GM21423 (cell line): ENCODE measurements around the gene CKS2.
"Not testable (repeated sequence)": the region's sequence is repeated elsewhere in the genome, so short reads cannot be mapped to it uniquely, and the experiment has no call there.

Source experiments
- ATAC-seq: cut with Tn5 transposase; IDR thresholded peaks from one replicate; pipeline ENCODE4 v1.9.1; 2021; ENCODE audit warnings: mild to moderate bottlenecking, moderate library complexity; ENCODE audit not compliant: unreplicated experiment

The CKS2 gene

DNA sequence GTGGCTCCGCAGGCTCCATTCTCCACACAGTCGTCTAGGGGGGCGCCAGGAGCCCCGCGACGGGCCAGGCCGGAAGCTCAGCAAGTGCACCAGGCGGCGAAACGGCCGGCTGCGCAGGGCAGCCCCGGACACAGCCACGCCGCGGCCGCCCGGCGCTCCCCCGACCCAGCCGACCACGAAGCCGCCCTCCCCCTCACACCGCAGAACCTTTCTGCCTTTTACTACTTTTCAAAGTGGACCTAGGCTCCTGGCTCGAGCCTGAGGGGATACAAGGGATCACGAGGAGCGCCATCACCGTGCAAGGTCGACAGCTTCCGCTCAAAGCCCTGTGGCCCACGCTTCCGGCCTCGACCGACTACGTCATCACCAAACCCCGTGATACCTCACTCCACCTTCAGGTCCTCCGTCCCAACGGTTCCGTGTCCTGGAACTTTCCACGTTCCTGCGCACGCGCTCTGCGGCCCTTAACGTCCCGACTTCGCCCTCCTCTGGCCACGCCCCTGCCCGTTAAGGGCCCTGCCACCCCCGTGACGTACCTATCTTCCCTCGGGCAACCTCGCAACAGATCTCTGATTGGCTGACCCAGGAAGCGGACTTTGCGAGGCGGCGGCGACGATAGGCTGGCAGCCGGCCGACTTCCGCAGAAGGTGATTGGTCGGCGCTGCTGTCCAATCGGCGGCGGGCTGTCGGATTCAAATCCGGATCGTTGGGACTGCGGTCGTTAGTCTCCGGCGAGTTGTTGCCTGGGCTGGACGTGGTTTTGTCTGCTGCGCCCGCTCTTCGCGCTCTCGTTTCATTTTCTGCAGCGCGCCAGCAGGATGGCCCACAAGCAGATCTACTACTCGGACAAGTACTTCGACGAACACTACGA is at the start of gene CKS2:
Gene CKS2 (plus strand): TSS at position 721 of the 871 bp plus-strand sequence. CDS start 98 bp downstream, at position 819.
- ATAC-seq: peak; percentile 90

DNA sequence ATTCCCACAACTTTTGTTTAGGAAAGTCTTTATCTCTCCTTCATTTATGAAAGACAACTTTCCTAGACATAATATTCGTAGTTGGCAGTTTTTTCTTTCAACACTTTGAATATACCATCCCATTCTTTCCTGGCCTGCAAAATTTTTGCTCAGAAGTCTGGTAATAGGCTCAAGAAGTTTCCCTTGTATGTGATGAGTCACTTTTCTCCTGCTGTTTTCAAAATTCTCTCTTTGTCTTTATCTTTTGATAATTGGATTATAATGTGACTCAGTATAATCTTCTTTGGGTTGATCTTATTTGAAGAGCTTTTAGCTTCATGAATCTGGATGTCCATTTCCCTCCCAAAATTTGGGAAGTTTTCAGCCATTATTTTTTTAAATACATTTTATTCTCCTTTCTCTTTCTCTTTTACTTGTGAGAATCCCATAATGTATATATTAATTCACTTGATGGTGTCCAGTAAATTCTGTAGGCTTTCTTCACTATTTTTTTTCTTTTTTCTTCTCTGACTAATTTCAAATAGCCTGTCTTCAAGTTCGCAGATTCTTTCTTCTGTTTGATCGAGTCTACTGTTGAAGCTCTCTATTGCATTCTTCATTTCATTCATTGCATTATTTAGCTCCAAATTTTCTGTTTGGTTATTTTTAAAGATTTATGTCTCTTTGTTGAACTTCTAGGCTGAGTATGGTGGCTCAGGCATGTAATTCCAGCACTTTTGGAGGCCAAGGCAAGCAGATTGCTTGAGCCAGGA is 37.3 kb upstream of the CKS2 start:
- ATAC-seq: no peak

DNA sequence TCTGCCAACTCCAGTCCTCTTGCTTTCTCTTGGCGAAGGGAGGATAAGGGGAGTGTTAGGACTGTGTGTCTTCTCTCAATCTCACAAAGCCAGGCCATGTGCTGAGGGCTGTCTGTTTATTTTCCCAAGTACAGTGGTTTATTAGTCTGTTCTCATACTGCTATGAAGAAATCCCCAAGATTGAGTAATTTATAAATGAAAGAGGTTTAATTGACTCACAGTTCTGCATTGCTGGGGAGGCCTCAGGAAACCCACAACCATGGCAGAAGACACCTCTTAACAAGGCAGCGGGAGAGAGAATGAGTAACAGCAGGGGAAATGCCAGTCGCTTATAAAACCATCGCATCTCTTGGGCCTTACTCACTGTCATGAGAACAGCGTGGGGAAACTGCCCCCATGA is 36.2 kb upstream of the CKS2 start:
- no peak for ATAC-seq

- ATAC-seq: not testable (repeated sequence)
Measured at GRCh38 chr9:89276040-89276439, 35.0 kb upstream of the CKS2 start.

DNA sequence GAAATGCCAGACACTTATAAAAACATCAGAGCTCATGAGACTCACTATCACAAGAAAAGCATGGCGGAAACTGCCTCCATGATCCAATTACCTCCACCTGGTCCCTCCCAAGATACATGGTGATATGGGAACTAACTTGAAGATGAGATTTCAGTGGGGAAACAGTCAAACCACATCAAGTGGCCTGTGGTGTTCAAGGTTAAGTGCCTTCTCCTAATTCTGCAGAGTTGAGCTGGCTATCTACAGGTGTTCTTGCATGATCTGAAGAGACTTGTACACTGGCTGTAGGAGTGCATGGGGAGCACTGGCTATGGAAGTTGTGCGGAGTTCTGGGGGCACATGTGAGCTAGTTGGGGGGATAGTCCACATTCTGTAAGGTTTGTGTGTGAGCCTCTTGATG is 34.0 kb upstream of the CKS2 start:
- no peak for ATAC-seq

GRCh38 chr9:89277454-89277853 is 33.5 kb upstream of the CKS2 start:
- no peak for ATAC-seq

GRCh38 chr9:89278551-89278950 is 32.4 kb upstream of the CKS2 start:
- no peak for ATAC-seq

DNA sequence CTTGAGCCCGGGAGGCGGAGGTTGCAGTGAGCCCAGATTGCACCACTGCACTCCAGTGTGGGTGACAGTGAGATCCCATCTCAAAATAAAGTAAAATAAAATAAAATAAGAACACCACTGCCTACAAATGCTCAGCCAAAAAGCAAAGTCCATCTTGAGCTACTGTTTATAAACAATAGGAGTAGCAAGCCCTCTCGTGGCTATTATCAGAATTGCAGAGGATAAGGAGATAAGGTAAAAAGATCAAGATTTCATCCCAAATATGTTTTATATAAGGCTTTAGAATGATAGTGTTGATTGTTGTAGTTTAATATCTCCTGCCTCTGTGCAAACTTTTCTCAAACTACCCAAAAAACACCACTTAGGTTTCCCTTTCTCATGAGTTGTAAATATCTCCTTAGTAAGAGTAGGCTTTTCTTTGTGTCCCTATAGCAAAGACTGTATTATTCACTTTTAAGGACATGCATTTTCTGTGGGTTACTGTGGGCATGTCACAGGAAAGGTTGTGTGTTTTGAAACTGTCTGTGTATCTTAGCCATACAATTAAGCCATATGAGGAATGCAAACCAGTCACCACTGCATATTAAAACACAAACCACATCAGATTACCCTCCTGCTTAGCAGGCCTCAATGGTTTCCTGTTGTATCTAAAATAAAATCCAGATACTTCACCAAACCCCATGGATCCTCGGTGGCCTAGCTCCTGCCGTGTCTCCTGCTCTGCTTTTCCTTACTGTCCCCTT is 31.8 kb upstream of the CKS2 start:
- no peak for ATAC-seq

DNA sequence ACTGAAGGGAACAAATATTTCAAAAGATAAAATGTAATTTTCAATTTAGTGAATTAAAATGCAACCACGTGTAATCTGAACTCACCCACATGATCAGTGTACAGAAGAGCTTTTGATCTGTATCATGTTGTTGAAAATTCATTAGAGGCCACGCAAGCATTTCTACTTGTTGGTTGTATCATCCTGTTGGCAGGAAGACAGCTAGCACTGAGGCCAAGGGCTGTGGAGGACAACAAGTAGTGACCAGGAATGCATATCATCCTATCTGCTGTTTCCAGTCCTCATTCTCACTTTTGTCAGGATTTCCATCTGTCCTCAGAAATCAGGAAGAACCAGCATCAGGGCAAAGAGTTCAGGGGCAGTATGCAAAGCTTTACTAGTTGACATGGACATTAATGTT is 29.9 kb upstream of the CKS2 start:
- no peak for ATAC-seq

GRCh38 chr9:89282248-89282968 is 28.6 kb upstream of the CKS2 start:
- ATAC-seq: not testable (repeated sequence)

DNA sequence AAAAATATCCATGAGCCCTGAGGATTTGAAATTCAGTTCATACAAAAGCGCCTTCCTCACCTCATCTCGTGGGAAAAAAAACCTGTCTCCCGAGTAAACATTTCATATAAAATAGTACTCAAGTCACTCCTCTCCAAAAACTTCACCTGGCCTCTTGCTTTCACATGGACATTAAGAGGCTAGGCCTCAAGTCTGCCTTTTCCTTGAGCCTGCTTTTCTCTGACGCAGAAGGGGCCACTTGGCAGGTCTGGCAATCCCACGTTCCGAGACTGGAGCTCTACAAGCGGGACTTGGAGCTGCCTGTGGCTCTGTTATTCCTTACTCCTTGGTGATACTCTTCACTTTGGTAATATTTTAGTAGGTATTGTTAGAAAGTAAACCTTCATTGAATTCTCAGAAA is 26.9 kb upstream of the CKS2 start:
- ATAC-seq: no peak

DNA sequence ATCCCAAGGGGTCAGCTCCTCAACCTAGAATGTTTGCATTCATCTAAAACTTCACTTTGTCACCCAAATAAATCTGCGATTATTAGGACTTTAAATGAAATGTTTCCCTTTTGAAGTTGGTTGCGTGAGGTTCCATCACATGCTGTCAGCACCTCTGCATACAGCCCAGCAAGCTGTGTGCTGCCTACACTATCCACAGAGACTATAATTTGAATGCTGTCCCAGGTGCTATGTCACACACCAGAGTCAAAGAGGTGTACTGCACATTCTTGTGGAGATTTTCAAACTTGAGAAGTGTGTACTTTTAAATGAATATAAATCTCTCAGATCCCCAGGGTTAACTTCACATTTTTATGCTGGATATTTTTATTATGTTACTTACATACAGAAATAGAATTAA is 19.3 kb upstream of the CKS2 start:
- no peak for ATAC-seq

GRCh38 chr9:89293014-89293413 is 18.0 kb upstream of the CKS2 start:
- no peak for ATAC-seq

GRCh38 chr9:89295400-89295799 is 15.6 kb upstream of the CKS2 start:
- ATAC-seq: no peak

- ATAC-seq: not testable (repeated sequence)
Measured at GRCh38 chr9:89301996-89302395, 9.0 kb upstream of the CKS2 start.

DNA sequence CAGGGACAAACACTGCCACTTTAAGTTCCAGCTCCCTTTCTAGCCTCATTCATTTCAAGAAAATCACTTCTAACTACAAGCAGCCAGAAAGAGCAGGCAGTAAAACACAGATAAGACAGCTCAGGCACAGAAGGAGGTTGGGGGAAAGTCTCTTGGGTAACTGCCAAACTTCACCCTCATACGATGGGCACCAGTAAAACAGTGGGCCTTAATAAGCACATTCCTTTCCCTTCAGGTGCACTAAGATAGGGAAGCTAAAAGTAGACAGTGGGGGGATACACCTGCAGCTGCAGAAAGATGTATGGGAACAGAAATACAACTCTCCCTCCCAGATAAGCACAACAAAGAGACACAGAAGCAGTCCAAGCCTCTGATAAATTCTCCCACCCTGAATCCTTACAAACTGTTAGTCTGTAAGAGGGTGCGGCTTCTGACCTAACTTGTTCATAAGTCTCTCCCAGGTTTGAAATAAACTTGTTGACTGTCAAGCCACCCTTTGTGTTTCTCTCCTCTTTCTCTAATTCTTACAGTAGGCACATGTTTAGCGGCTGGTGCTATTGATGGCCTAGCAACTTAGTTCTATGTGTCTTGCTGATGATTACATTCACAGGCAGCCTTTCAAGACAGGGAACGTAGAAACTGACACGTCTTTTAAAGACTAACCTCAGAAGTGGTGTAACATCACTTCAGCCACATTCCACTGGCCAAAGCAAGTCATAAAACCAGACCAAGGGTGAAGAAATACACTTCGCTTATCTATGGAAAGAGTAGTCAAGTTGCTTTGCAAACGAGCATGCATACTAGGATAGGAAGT is 6.8 kb upstream of the CKS2 start:
- no peak for ATAC-seq

- no peak for ATAC-seq
Measured at GRCh38 chr9:89304834-89305188, 6.2 kb upstream of the CKS2 start.

GRCh38 chr9:89305868-89306267 is 5.1 kb upstream of the CKS2 start:
- no peak for ATAC-seq

DNA sequence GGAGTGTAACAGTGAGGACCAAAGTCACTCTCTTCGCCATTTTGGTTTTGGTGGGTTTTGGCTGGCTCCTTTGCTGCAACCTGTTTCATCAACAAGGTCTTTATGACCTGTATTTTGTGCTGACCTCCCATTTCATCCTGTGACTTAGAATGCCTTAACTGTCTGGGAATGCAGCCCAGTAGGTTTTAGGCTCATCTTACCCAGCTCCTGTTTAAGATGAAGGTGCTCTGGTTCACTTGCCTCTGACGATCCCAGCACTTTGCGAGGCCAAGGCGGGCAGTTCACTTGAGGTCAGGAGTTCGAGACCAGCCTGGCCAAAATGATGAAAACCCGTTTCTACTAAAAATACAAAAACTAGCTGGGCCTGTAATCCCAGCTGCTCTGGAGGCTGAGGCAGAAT is 1.8 kb upstream of the CKS2 start:
- ATAC-seq: no peak
